Measurements from ENCODE around the gene CREG2. TPM values are rescaled to one million over a fixed set of nuclear protein-coding genes. Genes with fewer than 3 reads are reported as not detected.
"Not testable (repeated sequence)": the region's sequence is repeated elsewhere in the genome, so short reads cannot be mapped to it uniquely, and the experiment has no call there.

CREG2 gene
- total RNA-seq, 6 experiments from 2014 or later = 0.20 TPM; not detected in 5

- Histone ChIP-seq H3K4me1 (no peaks in the 10 kb centered on the region), H3K9me3 (no peaks in the 10 kb centered on the region), H3K27me3 (no peaks in the 10 kb centered on the region), H3K36me3 (no peaks in the 10 kb centered on the region), H3K27ac (no peak overlapping the region), H3K4me3 (no peak overlapping the region)
- DNase-seq = no peak
- TF ChIP-seq POLR2A (IDR thresholded peaks at IDR 0.05) (no peak), CTCF (IDR thresholded peaks at IDR 0.05) (no peak)
- no peak for ATAC-seq
- WGBS (ENCODE audit: insufficient coverage, low coverage, low lambda C conversion rate, missing lambda C conversion rate) = 74% methylated on average over 2 of the region's 2 CpGs
- intact Hi-C loops (cut with DNase I) = no loop called here
These were observed 30.8 kb downstream of the CREG2 start for GRCh38 chr2:101356521-101356920.

- no peak overlapping the region for H3K4me3 ChIP-seq
- no peaks in the 10 kb centered on the region for H3K4me1 ChIP-seq
- no peak for ATAC-seq
- H3K27ac ChIP-seq = no peak overlapping the region
- no peaks in the 10 kb centered on the region for H3K9me3 ChIP-seq
- no peaks in the 10 kb centered on the region for H3K27me3 ChIP-seq
- DNase-seq = no peak
- intact Hi-C loops (cut with DNase I) = no loop called here
- TF ChIP-seq POLR2A (IDR thresholded peaks at IDR 0.05) (no peak), CTCF (IDR thresholded peaks at IDR 0.05) (no peak)
- 71% methylated on average over 4 of the region's 6 CpGs for WGBS (ENCODE audit: insufficient coverage, low coverage, low lambda C conversion rate, missing lambda C conversion rate)
- H3K36me3 ChIP-seq = no peaks in the 10 kb centered on the region
These were observed 31.2 kb downstream of the CREG2 start for GRCh38 chr2:101356055-101356454.

GRCh38 chr2:101355401-101356054, 31.8 kb downstream of the CREG2 start:
- DNase-seq (no peak), ATAC-seq (no peak)
- Histone ChIP-seq H3K27ac (no peak overlapping the region), H3K4me3 (no peak overlapping the region), H3K4me1 (no peaks in the 10 kb centered on the region), H3K9me3 (no peaks in the 10 kb centered on the region), H3K27me3 (no peaks in the 10 kb centered on the region), H3K36me3 (no peaks in the 10 kb centered on the region)
- no peak for TF ChIP-seq POLR2A (IDR thresholded peaks at IDR 0.05)
- TF ChIP-seq CTCF (IDR thresholded peaks at IDR 0.05) = no peak
- intact Hi-C loops (cut with DNase I) = no loop called here
- WGBS (ENCODE audit: insufficient coverage, low coverage, low lambda C conversion rate, missing lambda C conversion rate) = 79% methylated on average over 6 of the region's 10 CpGs

GRCh38 chr2:101354420-101355311, 32.6 kb downstream of the CREG2 start:
- intact Hi-C loops (cut with DNase I) = no loop called here
- Histone ChIP-seq H3K4me3 (no peak overlapping the region), H3K9me3 (no peaks in the 10 kb centered on the region), H3K27me3 (no peaks in the 10 kb centered on the region), H3K4me1 (no peaks in the 10 kb centered on the region), H3K27ac (no peak overlapping the region), H3K36me3 (no peaks in the 10 kb centered on the region)
- peak in 2 of 3 donors; percentile 55 to 74 for DNase-seq
- ATAC-seq = peak; percentile 64 to 80 (median 70)
- TF ChIP-seq CTCF (IDR thresholded peaks at IDR 0.05) (no peak), POLR2A (IDR thresholded peaks at IDR 0.05) (no peak)
- WGBS (ENCODE audit: insufficient coverage, low coverage, low lambda C conversion rate, missing lambda C conversion rate) = 87% methylated on average over 17 of the region's 21 CpGs

GRCh38 chr2:101352631-101353030, 34.7 kb downstream of the CREG2 start:
- H3K36me3 ChIP-seq; H3K9me3 ChIP-seq; H3K4me3 ChIP-seq; DNase-seq; intact Hi-C loops (cut with DNase I); H3K27ac ChIP-seq; H3K4me1 ChIP-seq; ATAC-seq; H3K27me3 ChIP-seq: not testable (repeated sequence)
- 51% methylated on average over 2 of the region's 4 CpGs for WGBS (ENCODE audit: insufficient coverage, low coverage, low lambda C conversion rate, missing lambda C conversion rate)
